ENCODE data around the gene CCDC93.
"Not testable (repeated sequence)": the region's sequence is repeated elsewhere in the genome, so short reads cannot be mapped to it uniquely, and the experiment has no call there.

The CCDC93 gene

DNA sequence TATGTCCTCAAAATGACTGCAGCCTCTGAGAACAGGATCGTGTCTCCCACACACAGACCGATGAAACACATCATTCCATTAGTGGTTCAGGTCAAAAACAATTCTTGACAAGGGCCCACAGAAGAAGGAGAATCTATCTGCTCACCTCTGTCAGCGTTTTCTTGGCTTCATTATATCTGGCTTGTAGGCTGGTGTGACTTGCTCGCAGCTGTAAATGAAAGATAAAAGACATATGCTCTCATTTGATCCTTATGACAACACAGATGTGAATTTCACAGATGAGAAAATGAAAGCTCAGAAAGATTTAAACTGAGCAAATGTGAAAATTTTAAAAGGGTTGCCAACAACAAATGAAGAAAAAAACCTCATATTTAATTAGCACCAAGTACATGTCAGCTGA is 61.6 kb downstream of the CCDC93 start:
- DNase-seq = no peak

- DNase-seq = no peak
These were observed 64.1 kb downstream of the CCDC93 start for GRCh38 chr2:117949806-117950205.

GRCh38 chr2:117948615-117949014 is 65.3 kb downstream of the CCDC93 start:
- no peak for DNase-seq

DNA sequence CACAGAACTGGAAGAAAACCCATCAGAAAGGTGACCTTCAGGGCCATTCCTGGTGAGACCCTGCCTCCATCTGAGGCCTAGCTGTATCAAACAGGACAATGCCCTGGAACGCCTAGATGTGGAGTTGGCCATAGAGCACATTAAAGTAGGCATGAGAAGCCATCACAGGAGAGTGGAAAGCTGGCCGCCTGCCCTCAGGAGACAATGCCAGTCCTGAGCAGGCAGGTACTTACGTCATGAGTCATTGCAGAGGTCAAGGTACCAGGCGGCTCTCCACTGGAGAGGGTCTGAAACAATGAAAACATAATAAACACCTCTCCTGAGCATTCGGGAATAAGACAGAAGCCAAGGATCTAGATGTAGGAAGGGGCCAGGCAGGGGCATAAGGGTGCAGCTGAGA is 68.6 kb downstream of the CCDC93 start:
- no peak for DNase-seq

DNA sequence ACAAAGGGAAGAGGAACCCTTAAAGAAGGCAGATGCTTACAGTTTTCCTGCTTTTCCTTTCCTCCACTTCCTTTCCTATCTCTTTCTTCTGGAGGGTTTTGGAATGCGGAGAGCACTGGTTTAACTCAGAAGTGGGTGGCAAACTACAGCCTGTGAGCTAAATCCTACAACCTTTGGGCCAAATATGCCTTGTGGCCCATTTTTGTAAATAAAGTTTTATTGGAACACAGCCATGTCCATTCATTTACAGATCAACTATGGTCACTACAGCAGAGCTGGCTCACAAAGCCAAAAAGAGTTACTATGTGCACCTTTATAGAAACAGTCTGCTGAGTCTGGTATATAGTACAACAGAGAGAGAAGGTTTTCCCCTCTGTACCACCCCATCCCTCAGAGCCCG is 69.1 kb downstream of the CCDC93 start:
- DNase-seq = no peak

DNA sequence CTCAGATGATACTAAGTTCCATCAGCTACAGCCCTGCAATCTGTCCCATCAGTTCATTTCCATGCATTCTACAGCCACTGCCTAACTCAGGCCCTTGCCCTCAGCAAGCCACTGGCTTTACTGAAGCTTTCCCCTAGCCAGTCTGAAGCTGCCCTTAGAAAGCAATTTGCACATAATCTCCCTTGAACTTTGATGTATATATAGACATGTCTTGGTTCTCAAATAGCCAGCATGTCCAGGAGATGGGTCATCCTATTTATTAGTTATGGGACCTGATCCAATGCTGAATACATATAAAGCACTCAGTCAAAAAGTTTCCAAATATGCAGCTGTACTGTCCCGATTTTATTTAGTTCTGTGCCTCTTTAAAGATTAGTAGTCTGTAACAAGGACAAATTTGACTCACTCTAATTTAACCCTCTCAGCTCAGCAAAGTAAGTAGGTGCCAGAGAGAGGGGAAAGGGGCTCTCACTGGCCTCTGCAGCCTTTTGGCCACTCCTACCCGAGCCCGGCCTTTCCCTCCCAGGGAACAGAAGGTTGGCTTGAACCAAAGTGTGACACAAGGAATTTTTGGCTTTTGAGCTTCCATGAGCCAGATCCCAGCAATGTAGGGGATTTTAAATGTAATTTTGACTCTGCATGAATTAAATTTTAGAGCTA is 70.7 kb downstream of the CCDC93 start:
- DNase-seq = no peak

DNA sequence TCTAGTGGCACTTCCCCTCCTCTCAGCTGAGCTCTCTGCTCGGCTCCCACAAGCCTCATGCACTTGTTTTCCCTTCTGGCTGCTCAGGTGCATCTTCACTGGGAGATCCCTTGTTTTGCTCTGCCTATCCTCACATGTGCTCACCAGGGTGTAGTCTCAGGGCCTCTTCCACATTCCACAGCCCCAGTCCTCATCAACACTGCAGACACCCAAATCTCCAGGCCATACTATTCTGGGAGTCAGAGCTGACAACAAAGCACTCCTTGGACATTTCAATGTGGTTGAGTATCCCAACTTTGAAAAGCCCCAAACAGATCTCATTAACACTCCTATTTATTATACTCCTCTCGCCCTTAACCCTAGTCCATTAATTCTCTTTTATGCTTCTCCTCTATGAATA is 71.3 kb downstream of the CCDC93 start:
- no peak for DNase-seq

DNA sequence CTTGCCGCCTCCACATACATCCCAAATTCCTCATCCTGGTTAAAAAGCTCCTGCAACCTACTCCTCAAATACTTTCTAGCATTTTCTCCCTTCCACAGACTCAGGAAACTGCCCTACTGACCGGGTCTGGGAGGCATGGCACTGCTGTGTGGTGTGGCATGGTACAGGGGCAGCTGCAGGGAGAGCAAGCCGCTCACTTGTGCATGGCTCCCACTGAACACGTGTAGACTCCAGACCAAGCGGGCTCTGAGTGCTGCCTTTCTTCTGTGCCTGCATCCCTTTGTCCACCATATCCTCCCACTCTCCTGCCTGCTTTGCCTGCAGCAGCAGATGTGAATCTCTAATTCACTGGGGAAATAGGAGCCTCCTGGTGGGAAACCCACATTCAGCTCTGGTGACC is 72.2 kb downstream of the CCDC93 start:
- no peak for DNase-seq

GRCh38 chr2:117940436-117940835 is 73.4 kb downstream of the CCDC93 start:
- no peak for DNase-seq

DNA sequence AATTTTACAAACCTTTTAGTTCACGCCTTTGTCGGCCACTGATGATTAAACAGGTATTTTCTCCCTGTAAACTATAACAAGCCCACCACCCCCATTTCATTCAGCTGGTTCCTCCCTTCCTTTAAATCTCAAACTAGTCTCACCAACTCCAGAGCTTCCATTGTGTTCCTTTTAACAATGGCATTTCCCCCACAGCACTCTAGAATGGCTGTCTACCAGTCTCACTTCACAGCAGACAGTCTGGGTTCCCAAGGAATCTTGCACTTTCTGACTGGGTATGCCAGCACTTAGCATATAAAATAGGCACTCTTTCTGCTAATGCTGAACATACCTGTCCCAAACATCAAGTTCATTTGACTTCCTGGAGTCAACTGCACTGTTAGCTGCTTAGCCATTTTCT is 75.3 kb downstream of the CCDC93 start:
- no peak for DNase-seq

DNA sequence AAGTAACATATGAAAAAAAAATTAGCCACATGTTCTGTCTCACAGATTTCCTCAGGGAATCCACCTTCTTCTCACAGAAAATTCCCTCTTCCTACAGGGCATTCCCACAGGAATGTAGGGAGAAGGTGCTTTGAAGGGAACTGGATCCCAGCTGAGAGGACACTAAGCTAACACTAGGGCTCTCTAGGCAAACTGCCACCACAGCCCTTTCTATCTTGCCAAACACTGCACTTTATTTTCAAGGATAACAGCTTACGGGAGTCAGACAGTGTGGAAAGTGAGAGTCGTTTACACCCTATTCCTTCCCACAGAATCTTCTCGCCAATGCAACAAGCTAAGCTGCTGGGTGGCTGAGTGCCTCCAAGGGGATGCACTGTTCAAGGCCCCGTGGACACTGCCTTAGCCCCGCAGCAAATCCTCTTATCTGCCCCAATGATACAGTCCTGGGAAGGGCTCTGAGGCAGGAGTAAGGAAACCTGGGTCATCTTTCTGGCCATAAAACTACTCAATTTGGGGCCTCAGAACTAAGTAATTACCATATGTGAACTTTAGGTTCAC is 76.9 kb downstream of the CCDC93 start:
- DNase-seq = no peak

- DNase-seq = no peak
These were observed 77.9 kb downstream of the CCDC93 start for GRCh38 chr2:117935954-117936353.

DNA sequence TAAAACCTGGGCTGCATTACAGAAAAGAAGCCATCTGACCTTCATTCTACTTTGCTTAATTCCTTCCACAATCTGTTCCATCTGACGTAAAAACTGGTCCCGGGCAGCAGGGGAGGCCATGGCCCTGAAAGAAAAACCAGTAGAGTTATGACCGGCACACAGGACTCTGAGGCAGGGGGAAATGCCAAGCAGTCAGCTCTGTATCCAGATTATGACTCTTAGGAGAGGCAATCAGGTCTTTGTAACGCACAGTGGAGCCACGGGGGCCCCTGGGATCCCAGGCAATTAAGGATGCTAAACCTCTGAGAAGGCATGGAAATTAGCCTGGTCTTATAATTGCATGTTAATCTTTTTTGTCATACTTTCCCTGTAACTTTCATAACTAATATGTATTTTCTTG is 78.4 kb downstream of the CCDC93 start:
- no peak for DNase-seq

DNA sequence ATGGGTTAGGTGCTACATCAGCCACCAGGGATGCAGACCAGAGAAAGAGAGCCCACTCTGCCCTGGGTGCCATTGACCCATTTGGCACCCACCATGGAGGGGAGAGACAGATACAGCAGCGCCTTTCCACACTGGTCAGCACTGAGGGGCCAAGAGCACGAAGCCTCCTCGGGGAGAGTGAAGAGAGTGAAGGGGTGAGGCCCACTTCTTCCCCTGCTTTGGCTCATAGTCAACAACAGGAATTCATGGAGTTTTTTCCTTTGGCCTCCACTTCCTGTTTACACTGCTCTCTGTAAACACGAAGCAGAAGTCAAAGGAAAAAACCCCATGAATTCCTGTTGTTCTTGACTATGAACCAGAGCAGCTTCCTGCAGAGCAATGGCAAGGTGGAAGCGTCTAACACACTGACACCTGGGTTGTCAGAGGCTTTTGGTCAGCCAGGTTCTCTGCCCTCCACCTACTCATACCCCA is 80.0 kb downstream of the CCDC93 start:
- no peak for DNase-seq

DNA sequence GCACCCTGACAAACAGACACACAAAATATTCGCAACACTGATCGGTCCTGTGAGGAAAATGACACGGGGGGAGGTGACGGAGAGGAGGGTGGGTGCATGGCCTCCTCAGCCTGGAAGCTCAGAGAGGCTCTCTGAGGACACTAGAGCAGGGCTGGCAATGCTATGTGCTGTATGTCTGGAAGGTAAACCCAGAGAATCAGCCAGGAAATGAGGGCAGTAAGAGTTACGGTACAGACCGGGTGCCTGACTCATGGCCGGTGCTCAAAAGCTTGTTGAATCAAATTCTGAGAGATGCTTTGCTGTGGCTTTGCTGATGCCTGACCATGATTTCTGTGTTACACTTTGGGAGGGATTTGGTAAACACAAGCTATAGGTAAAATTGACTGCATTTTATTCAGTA is 81.9 kb downstream of the CCDC93 start:
- no peak for DNase-seq

DNA sequence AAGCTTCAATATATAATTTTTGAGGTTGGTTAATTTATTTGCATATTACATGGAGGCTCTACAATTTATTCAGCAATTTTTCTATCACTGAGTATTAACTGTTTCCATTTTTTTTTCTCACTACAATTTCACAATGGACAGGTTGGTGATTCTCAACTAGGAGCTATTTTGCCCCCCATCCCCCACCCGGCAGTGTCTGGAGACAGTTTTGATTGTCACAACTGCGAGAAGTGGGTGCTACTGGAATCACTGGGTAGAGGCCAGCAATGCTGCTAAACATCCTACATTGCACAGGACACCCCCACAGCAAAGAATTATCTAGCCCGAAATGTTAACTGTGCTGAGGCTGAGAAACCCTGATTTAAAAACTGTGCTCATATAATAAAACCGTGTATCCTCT is 82.6 kb downstream of the CCDC93 start:
- no peak for DNase-seq

GRCh38 chr2:117930775-117931174 is 83.1 kb downstream of the CCDC93 start:
- DNase-seq = no peak

- not testable (repeated sequence) for DNase-seq
These were observed 90.4 kb downstream of the CCDC93 start for GRCh38 chr2:117923471-117923870.

- no peak for DNase-seq
These were observed 92.3 kb downstream of the CCDC93 start for GRCh38 chr2:117921520-117921919.

DNA sequence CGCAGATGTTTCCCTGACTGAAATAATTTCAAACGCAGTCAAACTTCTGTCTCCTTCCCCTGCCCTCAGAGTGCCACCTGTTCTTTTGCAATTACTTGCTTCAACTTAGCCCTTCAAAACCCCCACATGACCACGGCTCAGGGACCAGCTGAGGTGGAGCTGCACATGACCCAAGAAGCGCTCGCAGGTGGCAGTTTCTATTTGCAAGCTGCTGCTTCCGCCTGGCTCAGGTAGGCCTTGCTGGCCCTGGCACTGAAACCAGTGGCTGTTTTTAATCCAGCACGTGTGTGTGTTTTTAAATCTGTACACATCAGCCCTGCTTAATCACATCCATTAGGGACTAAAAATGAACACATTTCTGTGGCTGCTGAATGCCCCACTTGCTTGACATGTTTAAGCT is 95.3 kb downstream of the CCDC93 start:
- DNase-seq = no peak

DNA sequence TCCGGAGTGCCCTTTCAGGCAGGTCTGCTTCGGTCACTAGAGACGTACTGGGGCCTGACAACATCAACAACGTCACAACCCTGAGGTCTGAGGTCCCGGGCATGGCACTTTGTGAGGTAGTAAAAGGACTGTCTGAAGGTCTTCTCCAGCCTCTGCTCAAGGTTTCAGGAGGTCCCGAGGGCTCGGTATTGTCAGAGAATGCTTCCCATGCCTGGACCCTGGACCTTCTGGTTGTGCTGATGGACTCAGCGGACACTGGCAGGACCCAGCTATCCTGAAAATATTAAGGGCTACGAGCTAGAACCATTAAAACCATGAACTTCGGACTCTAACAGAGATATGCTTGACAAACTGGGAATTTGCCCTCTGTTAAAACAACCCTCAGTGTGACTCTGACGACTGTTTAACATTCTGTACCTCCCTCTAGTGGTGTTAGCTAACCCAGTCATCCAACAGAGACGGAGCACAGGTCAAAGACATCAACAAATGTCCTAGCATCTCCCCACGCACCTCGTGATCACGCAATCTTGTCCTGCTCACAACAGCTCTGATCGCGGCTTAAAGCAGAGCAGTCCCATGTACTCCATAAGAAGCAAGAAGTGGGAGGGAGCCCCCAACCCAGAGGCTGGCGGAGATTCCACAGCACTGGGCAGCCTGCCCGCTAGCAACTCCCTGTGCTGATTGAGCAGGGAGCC is 96.5 kb downstream of the CCDC93 start:
- no peak for DNase-seq

DNA sequence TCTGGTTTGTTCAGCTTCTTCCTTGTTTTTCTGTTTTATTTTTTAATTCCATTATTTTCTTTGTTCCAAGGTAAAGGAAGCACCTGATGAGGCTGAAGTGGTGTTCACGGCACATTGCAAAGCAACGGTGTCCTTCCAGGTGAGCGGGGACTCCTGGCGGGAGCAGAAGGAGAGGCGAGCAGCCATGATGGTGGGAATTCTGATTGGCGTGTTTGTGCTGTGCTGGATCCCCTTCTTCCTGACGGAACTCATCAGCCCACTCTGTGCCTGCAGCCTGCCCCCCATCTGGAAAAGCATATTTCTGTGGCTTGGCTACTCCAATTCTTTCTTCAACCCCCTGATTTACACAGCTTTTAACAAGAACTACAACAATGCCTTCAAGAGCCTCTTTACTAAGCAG is 110.9 kb downstream of the CCDC93 start:
- no peak for DNase-seq

- DNase-seq = no peak
These were observed 125.0 kb downstream of the CCDC93 start for GRCh38 chr2:117888897-117889296.

- DNase-seq = no peak
These were observed 128.6 kb downstream of the CCDC93 start for GRCh38 chr2:117885308-117885707.

All from T-helper 9 cell (primary cell).